Vagina (tissue), 2 donors: Measurements from ENCODE around the gene ZNF534.

Source experiments
- POLR2AphosphoS5 ChIP-seq, 2 donors: sonication (generic); formaldehyde crosslinking; IDR thresholded peaks; one replicate each; pipeline ENCODE4 v1.9.0; 2017; ENCODE audit warnings: antibody characterized with exemption in 2 of 2, mild to moderate bottlenecking in 2 of 2, low read depth in 1 of 2; ENCODE audit not compliant: insufficient read depth in 1 of 2
- TF ChIP-seq, protein P1 (sequence below), 3 experiments: fragments of 450-650 bp in 2 of 3; fragments of 200-600 bp in 1 of 3; sonication (generic) in 1 of 3; IDR thresholded peaks; one replicate each; pipeline ENCODE4 v1.5.1; 2017 to 2019; ENCODE audit warnings: antibody characterized with exemption in 3 of 3, mild to moderate bottlenecking in 2 of 3, moderate library complexity in 2 of 3

DNA sequence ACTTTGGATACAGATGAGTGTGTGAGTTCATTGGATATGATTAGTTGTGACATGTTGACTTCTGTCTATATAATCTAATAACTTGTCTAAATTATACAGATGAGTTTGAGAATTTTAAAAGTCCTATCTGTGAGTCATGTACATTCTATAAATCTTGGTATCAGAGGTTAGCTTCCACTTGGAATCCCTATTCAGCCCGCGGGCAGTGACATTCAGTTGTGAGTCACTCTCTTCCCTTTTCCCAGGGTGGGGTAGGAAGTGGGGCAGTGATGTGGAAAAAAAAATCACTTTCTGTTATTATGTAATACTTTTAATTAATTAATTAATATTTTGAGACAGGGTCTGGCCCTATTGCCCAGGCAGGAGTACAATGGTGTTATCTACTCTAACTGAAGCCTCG is 65.6 kb downstream of the ZNF534 start:
- TF ChIP-seq POLR2AphosphoS5 (IDR thresholded peaks at IDR 0.05; ENCODE audit: insufficient read depth in 1 of 2, low read depth in 1 of 2), result no peak
- TF ChIP-seq, protein P1, sequence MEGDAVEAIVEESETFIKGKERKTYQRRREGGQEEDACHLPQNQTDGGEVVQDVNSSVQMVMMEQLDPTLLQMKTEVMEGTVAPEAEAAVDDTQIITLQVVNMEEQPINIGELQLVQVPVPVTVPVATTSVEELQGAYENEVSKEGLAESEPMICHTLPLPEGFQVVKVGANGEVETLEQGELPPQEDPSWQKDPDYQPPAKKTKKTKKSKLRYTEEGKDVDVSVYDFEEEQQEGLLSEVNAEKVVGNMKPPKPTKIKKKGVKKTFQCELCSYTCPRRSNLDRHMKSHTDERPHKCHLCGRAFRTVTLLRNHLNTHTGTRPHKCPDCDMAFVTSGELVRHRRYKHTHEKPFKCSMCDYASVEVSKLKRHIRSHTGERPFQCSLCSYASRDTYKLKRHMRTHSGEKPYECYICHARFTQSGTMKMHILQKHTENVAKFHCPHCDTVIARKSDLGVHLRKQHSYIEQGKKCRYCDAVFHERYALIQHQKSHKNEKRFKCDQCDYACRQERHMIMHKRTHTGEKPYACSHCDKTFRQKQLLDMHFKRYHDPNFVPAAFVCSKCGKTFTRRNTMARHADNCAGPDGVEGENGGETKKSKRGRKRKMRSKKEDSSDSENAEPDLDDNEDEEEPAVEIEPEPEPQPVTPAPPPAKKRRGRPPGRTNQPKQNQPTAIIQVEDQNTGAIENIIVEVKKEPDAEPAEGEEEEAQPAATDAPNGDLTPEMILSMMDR (IDR thresholded peaks at IDR 0.05), result no peak
